Measurements from ENCODE around the gene SFTPA1.
"Not testable (repeated sequence)": the region's sequence is repeated elsewhere in the genome, so short reads cannot be mapped to it uniquely, and the experiment has no call there.

Gene SFTPA1

GRCh38 chr10:79638318-79638717 lies 27.6 kb downstream of the SFTPA1 start:
- TF ChIP-seq, protein P1, sequence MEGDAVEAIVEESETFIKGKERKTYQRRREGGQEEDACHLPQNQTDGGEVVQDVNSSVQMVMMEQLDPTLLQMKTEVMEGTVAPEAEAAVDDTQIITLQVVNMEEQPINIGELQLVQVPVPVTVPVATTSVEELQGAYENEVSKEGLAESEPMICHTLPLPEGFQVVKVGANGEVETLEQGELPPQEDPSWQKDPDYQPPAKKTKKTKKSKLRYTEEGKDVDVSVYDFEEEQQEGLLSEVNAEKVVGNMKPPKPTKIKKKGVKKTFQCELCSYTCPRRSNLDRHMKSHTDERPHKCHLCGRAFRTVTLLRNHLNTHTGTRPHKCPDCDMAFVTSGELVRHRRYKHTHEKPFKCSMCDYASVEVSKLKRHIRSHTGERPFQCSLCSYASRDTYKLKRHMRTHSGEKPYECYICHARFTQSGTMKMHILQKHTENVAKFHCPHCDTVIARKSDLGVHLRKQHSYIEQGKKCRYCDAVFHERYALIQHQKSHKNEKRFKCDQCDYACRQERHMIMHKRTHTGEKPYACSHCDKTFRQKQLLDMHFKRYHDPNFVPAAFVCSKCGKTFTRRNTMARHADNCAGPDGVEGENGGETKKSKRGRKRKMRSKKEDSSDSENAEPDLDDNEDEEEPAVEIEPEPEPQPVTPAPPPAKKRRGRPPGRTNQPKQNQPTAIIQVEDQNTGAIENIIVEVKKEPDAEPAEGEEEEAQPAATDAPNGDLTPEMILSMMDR (IDR thresholded peaks at IDR 0.05), result no peak
- DNase-seq (ENCODE audit: low spot score), result no peak
- Histone ChIP-seq H3K27ac (no peak overlapping the region), H3K4me3 (no peak overlapping the region)

- not testable (repeated sequence) for H3K4me3 ChIP-seq; H3K27ac ChIP-seq; DNase-seq (ENCODE audit: low spot score)
Observed at GRCh38 chr10:79652695-79653094, 42.0 kb downstream of the SFTPA1 start.

DNA sequence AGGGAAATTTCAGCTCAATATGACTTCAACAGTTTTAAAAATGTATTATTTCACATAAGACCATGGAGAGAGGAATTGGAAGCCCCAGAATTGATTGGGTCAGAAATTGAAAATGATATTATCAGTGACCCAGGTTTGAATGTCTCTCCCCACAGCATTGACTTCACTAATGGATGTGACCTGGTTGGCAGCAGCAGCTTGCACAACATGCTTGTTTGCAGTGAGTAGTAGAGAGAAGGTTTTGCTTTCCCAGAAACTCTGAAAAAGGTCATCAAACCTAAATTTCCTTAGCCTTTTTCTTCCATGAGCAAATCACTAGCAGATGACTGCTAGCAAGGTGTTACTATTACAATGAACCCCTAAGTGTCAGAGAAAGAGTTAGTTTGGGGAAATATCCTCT lies 52.5 kb downstream of the SFTPA1 start:
- not testable (repeated sequence) for H3K27ac ChIP-seq; H3K4me3 ChIP-seq; DNase-seq (ENCODE audit: low spot score)

- not testable (repeated sequence) for H3K4me3 ChIP-seq; DNase-seq (ENCODE audit: low spot score); H3K27ac ChIP-seq
Observed at GRCh38 chr10:79664686-79665085, 53.9 kb downstream of the SFTPA1 start.
